Mucosa of rectum (tissue), 2 donors: Measurements from ENCODE around the gene OR11H12.
"Not testable (repeated sequence)": the region's sequence is repeated elsewhere in the genome, so short reads cannot be mapped to it uniquely, and the experiment has no call there.

Experiments used
- H3K27ac ChIP-seq, 2 donors: one replicate each; pipeline ENCODE4 v1.7.0; 2013; ENCODE audit warnings: inconsistent platforms in 2 of 2, low read depth in 2 of 2, low read length in 2 of 2
- H3K27me3 ChIP-seq, 2 donors: one replicate each; pipeline ENCODE4 v1.7.0; 2013; ENCODE audit warnings: low read length in 2 of 2; ENCODE audit not compliant: control insufficient read depth in 2 of 2, insufficient read depth in 2 of 2
- H3K36me3 ChIP-seq, 2 donors: one replicate each; pipeline ENCODE4 v1.7.0; 2013; ENCODE audit warnings: low read length in 2 of 2; ENCODE audit not compliant: control insufficient read depth in 2 of 2, insufficient read depth in 2 of 2
- H3K4me1 ChIP-seq, 2 donors: one replicate each; pipeline ENCODE4 v1.7.0; 2013; ENCODE audit warnings: low read length in 2 of 2, mild to moderate bottlenecking in 1 of 2; ENCODE audit not compliant: control insufficient read depth in 2 of 2, insufficient read depth in 2 of 2
- H3K4me3 ChIP-seq, 2 donors: one replicate each; pipeline ENCODE4 v1.7.0; 2013; ENCODE audit warnings: low read length in 2 of 2
- H3K9ac ChIP-seq, 2 donors: one replicate each; pipeline ENCODE4 v1.7.0; 2013; ENCODE audit warnings: low read length in 2 of 2, low read depth in 1 of 2, mild to moderate bottlenecking in 1 of 2
- H3K9me3 ChIP-seq, 2 donors: one replicate each; pipeline ENCODE4 v1.7.0; 2013; ENCODE audit warnings: low read length in 2 of 2; ENCODE audit not compliant: control insufficient read depth in 2 of 2
- donor health status: healthy.
- donor health status: Normal muscosa, but diverticular disease.

OR11H12 gene, protein sequence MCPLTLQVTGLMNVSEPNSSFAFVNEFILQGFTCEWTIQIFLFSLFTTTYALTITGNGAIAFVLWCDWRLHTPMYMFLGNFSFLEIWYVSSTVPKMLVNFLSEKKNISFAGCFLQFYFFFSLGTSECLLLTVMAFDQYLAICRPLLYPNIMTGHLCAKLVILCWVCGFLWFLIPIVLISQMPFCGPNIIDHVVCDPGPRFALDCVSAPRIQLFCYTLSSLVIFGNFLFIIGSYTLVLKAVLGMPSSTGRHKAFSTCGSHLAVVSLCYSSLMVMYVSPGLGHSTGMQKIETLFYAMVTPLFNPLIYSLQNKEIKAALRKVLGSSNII

DNA sequence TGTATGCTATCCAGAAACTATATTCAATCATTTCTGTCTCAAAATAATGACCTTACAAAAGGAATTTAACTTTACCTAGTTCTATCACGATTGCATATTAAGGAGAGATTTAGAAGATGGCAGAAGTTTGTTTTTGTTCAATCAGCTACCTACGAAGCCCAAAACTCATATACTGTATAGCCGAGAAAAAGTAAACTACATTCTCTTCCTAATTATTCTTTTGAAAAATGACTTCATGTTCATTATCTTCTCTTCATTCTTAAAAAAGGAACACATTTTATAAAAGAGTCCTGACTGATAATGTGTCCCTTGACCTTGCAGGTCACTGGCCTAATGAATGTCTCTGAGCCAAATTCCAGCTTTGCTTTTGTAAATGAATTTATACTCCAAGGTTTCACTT, at the start of gene OR11H12:
Gene OR11H12 (plus strand): TSS at position 301 of the 400 bp plus-strand sequence. CDS start 0 bp downstream, at position 301.
- not testable (repeated sequence) for H3K4me3 ChIP-seq, H3K9me3 ChIP-seq, H3K9ac ChIP-seq, H3K27me3 ChIP-seq, H3K4me1 ChIP-seq, H3K36me3 ChIP-seq, H3K27ac ChIP-seq

DNA sequence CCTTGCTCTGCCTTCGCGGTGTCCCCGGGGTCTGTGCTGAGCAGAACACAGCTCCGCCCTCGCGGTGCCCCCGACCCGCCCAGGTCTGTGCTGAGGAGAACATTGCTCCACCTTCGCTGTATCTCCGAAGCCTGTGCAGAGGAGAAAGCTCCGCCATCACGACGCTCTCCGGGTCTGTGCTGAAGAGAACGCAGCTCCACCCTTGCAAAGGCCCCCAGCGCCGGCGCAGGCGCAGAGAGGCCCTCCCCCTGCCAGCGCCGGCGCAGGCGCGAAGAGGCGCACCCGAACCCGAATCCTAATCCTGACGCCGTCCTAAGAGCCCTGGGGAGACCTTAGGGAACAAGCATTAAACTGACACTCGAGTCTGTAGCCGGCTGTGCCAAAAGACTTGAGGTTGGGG, 18.0 kb upstream of the OR11H12 start:
- not testable (repeated sequence) for H3K36me3 ChIP-seq, H3K4me3 ChIP-seq, H3K9me3 ChIP-seq, H3K27ac ChIP-seq, H3K27me3 ChIP-seq, H3K4me1 ChIP-seq, H3K9ac ChIP-seq

DNA sequence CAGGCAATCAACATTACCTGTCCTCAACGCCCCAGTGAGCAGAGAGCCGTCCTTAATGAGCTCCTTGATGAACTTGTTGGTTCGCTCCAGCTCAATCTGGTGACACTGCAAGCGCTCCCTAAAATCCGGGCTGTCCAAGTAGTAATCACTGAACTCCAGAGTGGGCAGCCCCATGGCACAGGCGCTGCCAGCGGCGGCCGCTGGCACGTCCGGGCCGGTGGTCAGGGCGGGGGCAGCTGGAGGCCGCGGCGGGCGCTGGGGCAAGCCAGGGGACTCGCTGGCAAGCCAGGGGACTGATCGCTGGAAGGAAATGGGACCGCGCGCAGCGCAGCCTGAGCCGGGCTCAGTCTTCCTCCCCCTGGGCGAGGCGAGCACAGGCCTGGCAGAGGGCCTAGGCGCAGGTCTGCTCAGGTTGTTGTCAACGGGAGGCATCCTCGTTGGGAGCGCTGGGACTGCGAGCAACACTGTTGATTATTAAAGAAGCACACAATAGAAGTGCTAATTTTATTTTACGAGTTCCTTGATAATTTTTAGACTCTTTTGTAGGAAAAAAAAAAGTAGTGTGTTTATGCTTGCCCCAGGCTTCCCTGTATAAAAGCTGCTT, 25.8 kb downstream of the OR11H12 start:
- H3K9me3 ChIP-seq, H3K4me3 ChIP-seq, H3K27me3 ChIP-seq, H3K4me1 ChIP-seq, H3K9ac ChIP-seq, H3K36me3 ChIP-seq, H3K27ac ChIP-seq: not testable (repeated sequence)

- not testable (repeated sequence) for H3K9ac ChIP-seq, H3K4me3 ChIP-seq, H3K27ac ChIP-seq, H3K4me1 ChIP-seq, H3K27me3 ChIP-seq, H3K36me3 ChIP-seq, H3K9me3 ChIP-seq
Measured at GRCh38 chr14:18636066-18636465, 35.1 kb downstream of the OR11H12 start.

DNA sequence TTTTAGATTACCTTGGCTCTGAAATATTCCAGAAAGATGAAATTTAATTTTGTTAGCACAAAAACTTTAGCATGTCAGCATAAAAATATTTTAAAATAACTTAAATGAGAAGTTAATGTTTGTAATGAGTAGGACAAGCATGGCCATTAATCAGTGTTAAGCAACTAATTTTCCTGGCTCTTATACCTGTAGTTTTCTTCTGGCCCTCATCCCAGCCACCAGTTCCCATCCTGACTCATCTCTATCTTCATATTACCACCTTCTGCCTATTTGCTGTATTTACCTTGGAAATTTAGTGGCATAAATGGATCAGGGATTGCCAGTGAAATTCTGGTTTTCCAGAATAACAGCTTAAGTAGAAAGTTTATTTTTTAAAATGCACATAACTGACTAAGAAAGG, 37.1 kb downstream of the OR11H12 start:
- H3K27me3 ChIP-seq, H3K9me3 ChIP-seq, H3K4me3 ChIP-seq, H3K36me3 ChIP-seq, H3K9ac ChIP-seq, H3K4me1 ChIP-seq, H3K27ac ChIP-seq: not testable (repeated sequence)

- H3K27ac ChIP-seq, H3K4me1 ChIP-seq, H3K9me3 ChIP-seq, H3K4me3 ChIP-seq, H3K27me3 ChIP-seq, H3K36me3 ChIP-seq, H3K9ac ChIP-seq: not testable (repeated sequence)
Measured at GRCh38 chr14:18638785-18639184, 37.9 kb downstream of the OR11H12 start.

- H3K9me3 ChIP-seq, H3K36me3 ChIP-seq, H3K9ac ChIP-seq, H3K4me3 ChIP-seq, H3K27me3 ChIP-seq, H3K27ac ChIP-seq, H3K4me1 ChIP-seq: not testable (repeated sequence)
Measured at GRCh38 chr14:18646075-18646730, 45.3 kb downstream of the OR11H12 start.
